Measurements from ENCODE around the gene DIAPH2.
"Not testable (repeated sequence)": the region's sequence is repeated elsewhere in the genome, so short reads cannot be mapped to it uniquely, and the experiment has no call there.

The DIAPH2 gene

DNA sequence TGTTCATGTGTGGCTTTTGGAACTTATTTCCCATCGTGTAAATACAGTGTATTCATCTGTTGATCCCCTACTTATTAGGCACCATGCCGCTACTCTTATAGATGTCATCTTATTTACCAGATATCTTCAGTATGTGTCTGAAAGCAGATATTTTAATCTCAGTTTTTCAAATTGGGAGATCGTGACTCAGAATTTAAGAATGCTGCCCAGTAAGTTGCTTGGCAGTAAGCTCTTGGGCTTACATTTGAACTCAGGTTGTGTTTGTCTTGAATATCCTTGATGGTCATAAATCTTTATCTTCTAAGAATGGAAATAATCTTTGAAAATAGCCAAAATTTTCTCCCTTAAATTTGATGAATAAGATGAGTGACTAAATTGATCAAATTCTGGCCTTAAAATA lies 153.2 kb downstream of the DIAPH2 start:
- Histone ChIP-seq H3K27ac (ENCODE audit: insufficient read depth in 1 of 2, low read depth in 1 of 2, low read length in 2 of 2, poor library complexity in 1 of 2, severe bottlenecking in 2 of 2) (no peak overlapping the region), H3K4me3 (ENCODE audit: control insufficient read depth in 1 of 7, extremely low read depth in 1 of 7, insufficient read depth in 4 of 7, low read depth in 2 of 7, low read length in 6 of 7) (no peak overlapping the region), H3K27me3 (replicated peaks in 2 of 5; ENCODE audit: control insufficient read depth in 4 of 5, insufficient read depth in 5 of 5, low read length in 4 of 5) (no peaks in the 10 kb centered on the region), H3K9me3 (ENCODE audit: control extremely low read depth in 1 of 5, control insufficient read depth in 4 of 5, insufficient read depth in 2 of 5, low read depth in 1 of 5, low read length in 4 of 5) (no peaks in the 10 kb centered on the region), H3K4me1 (ENCODE audit: control extremely low read depth in 1 of 4, control insufficient read depth in 4 of 4, insufficient read depth in 4 of 4, low read length in 3 of 4) (no peaks in the 10 kb centered on the region), H3K36me3 (ENCODE audit: control insufficient read depth in 4 of 4, insufficient read depth in 4 of 4, low read length in 3 of 4) (no peaks in the 10 kb centered on the region)
- WGBS (ENCODE audit: insufficient coverage) = 50% methylated on average over 1 of the region's 3 CpGs
- CTCF ChIA-PET = no interaction called here
- no peak for DNase-seq
- POLR2A ChIA-PET = no interaction called here

DNA sequence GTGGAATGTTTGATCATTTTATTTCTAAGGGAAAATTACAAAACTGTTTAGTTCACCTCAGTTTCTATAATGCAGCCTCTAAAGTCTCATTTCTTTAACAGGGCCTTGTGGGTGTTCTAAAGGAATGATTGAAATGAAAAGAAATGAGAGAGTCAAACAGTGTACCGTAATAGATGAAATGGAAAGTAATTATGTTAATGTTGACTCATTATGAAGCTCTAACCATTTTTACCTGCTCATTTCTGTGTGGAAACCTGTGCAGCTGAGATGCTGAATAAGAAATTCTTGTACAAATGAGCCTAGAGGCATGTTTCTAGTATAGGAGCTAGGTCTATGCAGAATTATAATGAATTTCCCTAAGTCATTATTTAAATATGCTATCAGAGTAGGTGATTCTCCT lies 153.9 kb downstream of the DIAPH2 start:
- 83% methylated on average over 1 of the region's 1 CpG for WGBS (ENCODE audit: insufficient coverage)
- Histone ChIP-seq H3K27me3 (replicated peaks in 2 of 5; ENCODE audit: control insufficient read depth in 4 of 5, insufficient read depth in 5 of 5, low read length in 4 of 5) (no peaks in the 10 kb centered on the region), H3K36me3 (ENCODE audit: control insufficient read depth in 4 of 4, insufficient read depth in 4 of 4, low read length in 3 of 4) (peaks cover 0 to under 1% (median 0%) of the 10 kb centered on the region in 4 experiments), H3K4me1 (ENCODE audit: control extremely low read depth in 1 of 4, control insufficient read depth in 4 of 4, insufficient read depth in 4 of 4, low read length in 3 of 4) (no peaks in the 10 kb centered on the region), H3K4me3 (ENCODE audit: control insufficient read depth in 1 of 7, extremely low read depth in 1 of 7, insufficient read depth in 4 of 7, low read depth in 2 of 7, low read length in 6 of 7) (no peak overlapping the region), H3K27ac (ENCODE audit: insufficient read depth in 1 of 2, low read depth in 1 of 2, low read length in 2 of 2, poor library complexity in 1 of 2, severe bottlenecking in 2 of 2) (no peak overlapping the region), H3K9me3 (ENCODE audit: control extremely low read depth in 1 of 5, control insufficient read depth in 4 of 5, insufficient read depth in 2 of 5, low read depth in 1 of 5, low read length in 4 of 5) (no peaks in the 10 kb centered on the region)
- POLR2A ChIA-PET = no interaction called here
- DNase-seq = no peak
- CTCF ChIA-PET = no interaction called here

DNA sequence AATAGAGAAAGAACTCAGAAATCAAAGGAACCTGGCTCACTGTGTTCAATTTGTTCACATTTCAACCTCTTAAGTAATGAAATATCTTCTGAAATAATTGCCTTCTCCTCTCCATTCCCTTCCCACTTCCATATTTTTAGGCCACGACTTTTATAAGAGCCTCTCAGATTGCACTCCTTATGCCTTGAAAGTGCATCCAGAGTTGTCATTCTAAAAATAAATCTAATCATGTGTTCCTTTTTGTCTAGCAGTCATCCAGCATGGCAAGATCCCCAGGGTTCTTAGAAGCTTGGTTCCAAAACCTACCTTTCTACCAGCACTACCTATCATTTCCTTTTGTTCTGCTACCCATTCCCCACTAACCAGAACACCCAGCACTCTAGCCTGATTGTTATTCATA lies 156.7 kb downstream of the DIAPH2 start:
- Histone ChIP-seq H3K4me1 (ENCODE audit: control extremely low read depth in 1 of 4, control insufficient read depth in 4 of 4, insufficient read depth in 4 of 4, low read length in 3 of 4) (no peaks in the 10 kb centered on the region), H3K27ac (ENCODE audit: insufficient read depth in 1 of 2, low read depth in 1 of 2, low read length in 2 of 2, poor library complexity in 1 of 2, severe bottlenecking in 2 of 2) (no peak overlapping the region), H3K36me3 (ENCODE audit: control insufficient read depth in 4 of 4, insufficient read depth in 4 of 4, low read length in 3 of 4) (peaks cover 0 to 2% (median 0%) of the 10 kb centered on the region in 4 experiments), H3K27me3 (replicated peaks in 2 of 5; ENCODE audit: control insufficient read depth in 4 of 5, insufficient read depth in 5 of 5, low read length in 4 of 5) (no peaks in the 10 kb centered on the region), H3K4me3 (ENCODE audit: control insufficient read depth in 1 of 7, extremely low read depth in 1 of 7, insufficient read depth in 4 of 7, low read depth in 2 of 7, low read length in 6 of 7) (no peak overlapping the region), H3K9me3 (ENCODE audit: control extremely low read depth in 1 of 5, control insufficient read depth in 4 of 5, insufficient read depth in 2 of 5, low read depth in 1 of 5, low read length in 4 of 5) (no peaks in the 10 kb centered on the region)
- CTCF ChIA-PET = no interaction called here
- POLR2A ChIA-PET = no interaction called here
- 100% methylated on average over 1 of the region's 1 CpG for WGBS (ENCODE audit: insufficient coverage)
- no peak for DNase-seq

DNA sequence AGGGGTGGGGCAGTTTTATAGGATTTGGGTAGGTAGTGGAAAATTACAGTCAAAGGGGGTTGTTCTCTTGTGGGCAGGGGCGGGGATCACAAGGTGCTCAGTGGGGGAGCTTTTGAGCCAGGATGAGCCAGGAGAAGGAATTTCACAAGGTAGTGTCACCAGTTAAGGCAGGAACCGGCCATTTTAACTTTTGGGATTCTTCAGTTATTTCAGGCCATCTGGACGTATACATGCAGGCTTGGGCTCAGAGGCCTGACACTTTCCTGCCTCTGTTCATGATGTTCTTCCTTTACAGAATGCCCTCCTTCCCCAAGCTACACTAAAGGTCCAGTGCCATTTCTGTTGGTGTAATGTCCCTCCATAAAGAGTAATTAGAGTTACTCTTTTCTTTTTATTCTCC lies 157.2 kb downstream of the DIAPH2 start:
- H3K4me1 ChIP-seq (ENCODE audit: control extremely low read depth in 1 of 4, control insufficient read depth in 4 of 4, insufficient read depth in 4 of 4, low read length in 3 of 4); H3K4me3 ChIP-seq (ENCODE audit: control insufficient read depth in 1 of 7, extremely low read depth in 1 of 7, insufficient read depth in 4 of 7, low read depth in 2 of 7, low read length in 6 of 7); H3K27ac ChIP-seq (ENCODE audit: insufficient read depth in 1 of 2, low read depth in 1 of 2, low read length in 2 of 2, poor library complexity in 1 of 2, severe bottlenecking in 2 of 2); POLR2A ChIA-PET; H3K9me3 ChIP-seq (ENCODE audit: control extremely low read depth in 1 of 5, control insufficient read depth in 4 of 5, insufficient read depth in 2 of 5, low read depth in 1 of 5, low read length in 4 of 5); DNase-seq; CTCF ChIA-PET; H3K36me3 ChIP-seq (ENCODE audit: control insufficient read depth in 4 of 4, insufficient read depth in 4 of 4, low read length in 3 of 4); H3K27me3 ChIP-seq (replicated peaks in 2 of 5; ENCODE audit: control insufficient read depth in 4 of 5, insufficient read depth in 5 of 5, low read length in 4 of 5): not testable (repeated sequence)
- WGBS (ENCODE audit: insufficient coverage) = 60% methylated on average over 2 of the region's 3 CpGs

DNA sequence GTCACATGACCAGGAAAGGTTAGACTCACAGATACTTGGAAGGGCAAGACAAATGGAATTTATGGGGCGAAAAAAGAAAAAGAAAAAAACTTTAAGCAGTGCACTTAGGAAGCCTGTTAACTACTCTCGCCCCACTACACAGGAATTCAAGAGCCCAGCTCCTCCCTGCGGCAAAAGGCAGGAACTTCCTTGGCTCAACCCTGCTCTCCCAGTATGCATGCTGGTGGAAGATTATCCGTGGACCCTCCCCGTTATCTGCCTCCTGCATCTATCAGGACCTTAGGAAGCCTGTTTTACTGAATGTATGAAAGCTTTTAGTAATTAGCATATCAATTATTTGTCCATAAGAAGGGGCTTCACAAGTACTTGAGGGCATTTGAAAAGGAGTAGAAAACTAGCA lies 158.9 kb downstream of the DIAPH2 start:
- H3K36me3 ChIP-seq (ENCODE audit: control insufficient read depth in 4 of 4, insufficient read depth in 4 of 4, low read length in 3 of 4) = peaks cover 0 to 2% (median 0%) of the 10 kb centered on the region in 4 experiments
- CTCF ChIA-PET = no interaction called here
- WGBS (ENCODE audit: insufficient coverage) = 92% methylated on average over 3 of the region's 5 CpGs

DNA sequence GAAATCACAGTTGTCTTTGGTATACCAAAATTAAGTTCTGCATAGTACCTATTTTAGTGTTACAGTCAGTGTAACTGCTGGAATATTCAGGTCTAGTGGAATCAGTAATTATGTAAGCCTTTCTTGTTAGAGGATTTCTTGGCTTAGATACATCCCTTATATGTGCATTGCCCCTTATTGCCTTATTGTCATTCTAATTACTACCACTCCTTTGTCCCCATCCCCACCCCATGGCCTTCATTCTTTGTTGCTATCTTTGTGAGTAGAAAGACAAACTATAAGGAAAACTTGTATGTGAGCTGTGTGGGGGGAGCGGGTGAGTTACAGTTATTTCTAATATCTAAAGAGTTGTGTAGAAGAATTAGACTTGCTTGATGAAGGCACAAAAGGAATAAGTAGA lies 162.2 kb downstream of the DIAPH2 start:
- CTCF ChIA-PET = no interaction called here

More for the DNA sequence above, 158.9 kb downstream of the DIAPH2 start:
- POLR2A ChIA-PET = no interaction called here
- Histone ChIP-seq H3K27ac (ENCODE audit: insufficient read depth in 1 of 2, low read depth in 1 of 2, low read length in 2 of 2, poor library complexity in 1 of 2, severe bottlenecking in 2 of 2) (no peak overlapping the region), H3K4me1 (ENCODE audit: control extremely low read depth in 1 of 4, control insufficient read depth in 4 of 4, insufficient read depth in 4 of 4, low read length in 3 of 4) (no peaks in the 10 kb centered on the region), H3K27me3 (replicated peaks in 2 of 5; ENCODE audit: control insufficient read depth in 4 of 5, insufficient read depth in 5 of 5, low read length in 4 of 5) (no peaks in the 10 kb centered on the region), H3K9me3 (ENCODE audit: control extremely low read depth in 1 of 5, control insufficient read depth in 4 of 5, insufficient read depth in 2 of 5, low read depth in 1 of 5, low read length in 4 of 5) (no peaks in the 10 kb centered on the region), H3K4me3 (ENCODE audit: control insufficient read depth in 1 of 7, extremely low read depth in 1 of 7, insufficient read depth in 4 of 7, low read depth in 2 of 7, low read length in 6 of 7) (no peak overlapping the region)
- no peak for DNase-seq

DNA sequence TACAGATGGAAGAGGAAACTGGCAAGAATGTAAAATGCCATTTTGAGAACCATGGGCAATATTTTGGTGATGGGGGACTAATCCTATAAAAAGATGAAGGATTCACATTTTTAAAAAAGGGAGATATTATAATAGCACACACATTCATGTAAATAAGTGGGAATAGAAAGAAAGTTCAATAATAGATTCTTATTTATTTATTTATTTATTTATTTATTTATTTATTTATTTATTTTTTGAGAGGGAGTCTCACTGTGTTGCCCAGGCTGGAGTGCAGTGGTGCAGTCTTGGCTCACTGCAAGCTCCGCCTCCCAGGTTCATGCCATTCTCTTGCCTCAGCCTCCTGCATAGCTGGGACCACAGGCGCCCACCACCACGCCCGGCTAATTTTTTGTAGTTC lies 174.8 kb downstream of the DIAPH2 start:
- H3K9me3 ChIP-seq (ENCODE audit: control extremely low read depth in 1 of 5, control insufficient read depth in 4 of 5, insufficient read depth in 2 of 5, low read depth in 1 of 5, low read length in 4 of 5); H3K27me3 ChIP-seq (replicated peaks in 2 of 5; ENCODE audit: control insufficient read depth in 4 of 5, insufficient read depth in 5 of 5, low read length in 4 of 5); DNase-seq; H3K4me1 ChIP-seq (ENCODE audit: control extremely low read depth in 1 of 4, control insufficient read depth in 4 of 4, insufficient read depth in 4 of 4, low read length in 3 of 4); H3K27ac ChIP-seq (ENCODE audit: insufficient read depth in 1 of 2, low read depth in 1 of 2, low read length in 2 of 2, poor library complexity in 1 of 2, severe bottlenecking in 2 of 2); H3K4me3 ChIP-seq (ENCODE audit: control insufficient read depth in 1 of 7, extremely low read depth in 1 of 7, insufficient read depth in 4 of 7, low read depth in 2 of 7, low read length in 6 of 7); H3K36me3 ChIP-seq (ENCODE audit: control insufficient read depth in 4 of 4, insufficient read depth in 4 of 4, low read length in 3 of 4); POLR2A ChIA-PET; CTCF ChIA-PET: not testable (repeated sequence)
- WGBS (ENCODE audit: insufficient coverage) = no CpG with 5 or more reads among the region's 4 CpGs

More for the DNA sequence above, 162.2 kb downstream of the DIAPH2 start:
- Histone ChIP-seq H3K9me3 (ENCODE audit: control extremely low read depth in 1 of 5, control insufficient read depth in 4 of 5, insufficient read depth in 2 of 5, low read depth in 1 of 5, low read length in 4 of 5) (no peaks in the 10 kb centered on the region), H3K36me3 (ENCODE audit: control insufficient read depth in 4 of 4, insufficient read depth in 4 of 4, low read length in 3 of 4) (peaks cover 0 to 2% (median 0%) of the 10 kb centered on the region in 4 experiments), H3K4me3 (ENCODE audit: control insufficient read depth in 1 of 7, extremely low read depth in 1 of 7, insufficient read depth in 4 of 7, low read depth in 2 of 7, low read length in 6 of 7) (no peak overlapping the region), H3K4me1 (ENCODE audit: control extremely low read depth in 1 of 4, control insufficient read depth in 4 of 4, insufficient read depth in 4 of 4, low read length in 3 of 4) (no peaks in the 10 kb centered on the region), H3K27me3 (replicated peaks in 2 of 5; ENCODE audit: control insufficient read depth in 4 of 5, insufficient read depth in 5 of 5, low read length in 4 of 5) (no peaks in the 10 kb centered on the region), H3K27ac (ENCODE audit: insufficient read depth in 1 of 2, low read depth in 1 of 2, low read length in 2 of 2, poor library complexity in 1 of 2, severe bottlenecking in 2 of 2) (no peak overlapping the region)
- WGBS (ENCODE audit: insufficient coverage) = 67% methylated on average over 1 of the region's 1 CpG
- no peak for DNase-seq
- POLR2A ChIA-PET = no interaction called here

Measured in common myeloid progenitor, CD34-positive (primary cell).